ENCODE data around the gene DNAJB8. TPM values are rescaled to one million over a fixed set of nuclear protein-coding genes. Genes with fewer than 3 reads are reported as not detected.
A peak's percentile ranks its signal among the peaks of the same experiment; 100 is the strongest.

DNAJB8 gene
- total and polyA plus RNA-seq, 9 of the 15 experiments (the other 6 are each of a cell fraction or from before 2014, with no cell fraction given), result not detected

- TF ChIP-seq ZNF174 (CRISPR knock-in tag; IDR thresholded peaks at IDR 0.05) (no peak), ZBTB7A (IDR thresholded peaks at IDR 0.05; ENCODE audit: borderline replicate concordance, control insufficient read depth, low read depth, low read length) (peak; percentile 39; the same call in 1 of the 2 replicates), SIX5 (IDR thresholded peaks at IDR 0.05; ENCODE audit: borderline replicate concordance in 1 of 2, insufficient read depth in 1 of 2, low read depth in 1 of 2, low read length in 2 of 2) (no peak), ZNF134 (CRISPR knock-in tag; conservative IDR thresholded peaks at IDR 0.05) (no peak), POLR2G (IDR thresholded peaks at IDR 0.05; ENCODE audit: low read depth, low read length) (peak; percentile 75), BCOR (IDR thresholded peaks at IDR 0.05) (no peak), KLF16 (IDR thresholded peaks at IDR 0.05) (no peak), SAFB2 (IDR thresholded peaks at IDR 0.05; ENCODE audit: borderline replicate concordance, low read depth, low read length, severe bottlenecking) (no peak), CREM (IDR thresholded peaks at IDR 0.05; ENCODE audit: low read depth) (0 out of 2 replicates have a peak, but pooled peaks have one; percentile 35), RUNX1 (IDR thresholded peaks at IDR 0.05; ENCODE audit: low read depth) (no peak)
- TF ChIP-seq, protein P1, sequence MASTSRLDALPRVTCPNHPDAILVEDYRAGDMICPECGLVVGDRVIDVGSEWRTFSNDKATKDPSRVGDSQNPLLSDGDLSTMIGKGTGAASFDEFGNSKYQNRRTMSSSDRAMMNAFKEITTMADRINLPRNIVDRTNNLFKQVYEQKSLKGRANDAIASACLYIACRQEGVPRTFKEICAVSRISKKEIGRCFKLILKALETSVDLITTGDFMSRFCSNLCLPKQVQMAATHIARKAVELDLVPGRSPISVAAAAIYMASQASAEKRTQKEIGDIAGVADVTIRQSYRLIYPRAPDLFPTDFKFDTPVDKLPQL (IDR thresholded peaks at IDR 0.05; ENCODE audit: extremely low read depth, insufficient read length), result no peak
- TF ChIP-seq, protein P2, sequence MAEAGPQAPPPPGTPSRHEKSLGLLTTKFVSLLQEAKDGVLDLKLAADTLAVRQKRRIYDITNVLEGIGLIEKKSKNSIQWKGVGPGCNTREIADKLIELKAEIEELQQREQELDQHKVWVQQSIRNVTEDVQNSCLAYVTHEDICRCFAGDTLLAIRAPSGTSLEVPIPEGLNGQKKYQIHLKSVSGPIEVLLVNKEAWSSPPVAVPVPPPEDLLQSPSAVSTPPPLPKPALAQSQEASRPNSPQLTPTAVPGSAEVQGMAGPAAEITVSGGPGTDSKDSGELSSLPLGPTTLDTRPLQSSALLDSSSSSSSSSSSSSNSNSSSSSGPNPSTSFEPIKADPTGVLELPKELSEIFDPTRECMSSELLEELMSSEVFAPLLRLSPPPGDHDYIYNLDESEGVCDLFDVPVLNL (CRISPR knock-in tag; IDR thresholded peaks at IDR 0.05; ENCODE audit: low read depth), result no peak
Measured at GRCh38 chr3:128413413-128414205, 53.1 kb downstream of the DNAJB8 start (continued).

Measured in K562 (cell line).